GM19397 (cell line): Measurements from ENCODE around the gene SUPT4H1.
"Not testable (repeated sequence)": the region's sequence is repeated elsewhere in the genome, so short reads cannot be mapped to it uniquely, and the experiment has no call there.

Experiments used
- ATAC-seq: cut with Tn5 transposase; IDR thresholded peaks from one replicate; pipeline ENCODE4 v1.9.1; 2021; ENCODE audit warnings: mild to moderate bottlenecking, moderate library complexity; ENCODE audit not compliant: unreplicated experiment

The SUPT4H1 gene

GRCh38 chr17:58351831-58352595 is at the start of gene SUPT4H1:
Gene SUPT4H1 (minus strand): TSS chr17:58352201. CDS start chr17:58352135, 66 bp downstream.
- peak; percentile 95 for ATAC-seq

- no peak for ATAC-seq
Observed at GRCh38 chr17:58401287-58401686, 49.3 kb upstream of the SUPT4H1 start.

DNA sequence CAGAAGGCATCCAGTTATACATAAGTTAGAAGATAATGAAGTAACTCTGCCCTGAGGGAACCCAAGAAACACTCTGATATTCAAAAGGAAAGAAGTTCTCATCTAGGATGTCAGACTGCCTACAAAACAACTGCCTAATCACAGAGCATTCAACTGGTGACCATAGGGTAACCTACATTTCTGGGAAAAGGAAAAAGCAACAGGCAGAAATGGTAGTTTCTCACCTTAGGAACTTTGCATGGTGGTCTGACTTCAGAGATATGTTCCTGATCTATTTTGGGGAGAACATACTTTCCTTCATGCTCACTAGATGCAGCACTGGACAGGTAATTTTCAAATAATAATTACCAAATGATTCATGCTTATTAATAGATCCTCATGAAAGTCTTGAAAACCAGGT is 48.8 kb upstream of the SUPT4H1 start:
- ATAC-seq = no peak

- no peak for ATAC-seq
Observed at GRCh38 chr17:58399974-58400373, 48.0 kb upstream of the SUPT4H1 start.

DNA sequence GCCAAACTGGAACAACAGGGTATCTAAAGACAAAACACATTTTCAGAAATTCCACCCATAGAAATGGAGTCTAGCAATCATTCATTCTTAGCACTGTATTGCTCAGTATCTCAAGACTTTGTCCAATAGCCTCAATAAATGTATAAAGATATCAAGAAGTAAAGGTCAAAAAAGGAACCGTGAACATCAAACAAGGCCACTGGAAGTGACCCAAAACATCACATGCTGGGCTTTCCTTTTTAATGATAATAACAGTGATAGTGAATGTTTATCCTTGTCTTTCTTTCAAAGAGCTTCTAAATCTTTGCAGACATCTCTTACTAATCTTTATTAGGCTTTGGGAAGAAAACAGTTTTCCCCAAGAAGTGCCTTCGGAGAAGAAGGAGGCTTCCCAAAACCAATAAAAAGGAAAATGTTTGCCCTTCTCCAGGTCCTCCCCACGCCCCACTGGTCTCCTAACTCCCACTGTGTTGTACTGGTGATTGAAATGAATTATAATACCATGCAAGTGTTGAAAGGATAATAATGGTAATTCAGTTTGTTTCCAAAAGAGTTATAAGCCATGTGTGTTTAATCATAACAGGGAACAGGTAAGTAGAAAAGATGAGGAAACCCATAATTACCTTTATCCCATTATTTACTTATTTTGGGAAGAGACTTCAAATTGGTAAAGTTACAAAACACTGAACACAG is 46.7 kb upstream of the SUPT4H1 start:
- no peak for ATAC-seq

DNA sequence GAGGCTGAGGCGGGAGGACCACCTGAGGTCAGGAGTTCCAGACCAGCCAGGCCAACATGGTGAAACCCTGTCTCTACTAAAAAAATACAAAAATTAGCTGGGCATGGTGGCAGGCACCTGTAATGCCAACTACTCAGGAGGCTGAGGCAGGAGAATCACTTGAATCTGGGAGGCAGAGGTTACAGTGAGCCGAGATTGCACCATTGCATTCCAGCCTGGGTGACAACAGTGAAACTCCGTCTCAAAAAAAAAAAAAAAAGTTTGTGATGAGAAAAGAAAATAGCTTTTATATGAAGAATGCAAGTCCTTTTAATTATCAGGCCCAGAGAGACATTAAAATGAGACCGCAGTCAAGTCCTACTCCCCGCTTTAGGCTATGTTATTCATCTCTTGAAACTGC is 45.4 kb upstream of the SUPT4H1 start:
- ATAC-seq = not testable (repeated sequence)

- no peak for ATAC-seq
Observed at GRCh38 chr17:58396173-58396572, 44.2 kb upstream of the SUPT4H1 start.

GRCh38 chr17:58394534-58395223 is 42.7 kb upstream of the SUPT4H1 start:
- ATAC-seq = no peak

DNA sequence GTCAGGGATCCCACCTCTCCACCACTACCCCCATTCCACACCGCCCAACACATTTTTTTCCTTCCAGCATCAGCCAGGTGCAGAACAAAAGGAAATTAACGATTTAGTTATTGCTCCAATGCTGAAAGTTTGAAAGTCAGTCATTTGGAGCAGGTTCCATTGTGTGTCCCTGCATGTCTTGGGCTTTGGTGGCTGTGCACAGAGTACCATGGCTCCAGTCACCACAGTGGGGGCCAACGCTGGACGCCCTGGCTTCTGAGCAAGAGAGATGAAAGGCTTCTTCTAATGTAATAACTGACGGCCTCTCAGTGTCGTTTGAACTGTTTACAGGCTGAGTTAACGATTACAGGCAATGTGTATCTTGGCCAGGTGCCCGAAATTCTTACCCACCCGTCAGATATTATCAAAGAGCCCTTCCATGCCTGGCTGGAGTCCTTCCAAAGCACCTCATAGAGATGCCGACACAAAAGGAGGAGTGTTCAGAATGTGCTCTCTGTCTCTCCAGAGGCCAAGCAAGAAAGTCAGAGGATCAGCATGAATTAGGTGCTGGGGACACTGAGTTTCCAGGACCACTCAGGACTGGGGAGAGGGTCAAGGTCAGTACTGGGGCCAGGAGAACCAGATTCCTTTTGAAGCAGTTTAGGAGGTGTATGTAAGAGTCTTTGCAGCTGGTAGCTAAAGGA is 39.4 kb upstream of the SUPT4H1 start:
- ATAC-seq = no peak

GRCh38 chr17:58390884-58391283 is 38.9 kb upstream of the SUPT4H1 start:
- ATAC-seq = no peak

DNA sequence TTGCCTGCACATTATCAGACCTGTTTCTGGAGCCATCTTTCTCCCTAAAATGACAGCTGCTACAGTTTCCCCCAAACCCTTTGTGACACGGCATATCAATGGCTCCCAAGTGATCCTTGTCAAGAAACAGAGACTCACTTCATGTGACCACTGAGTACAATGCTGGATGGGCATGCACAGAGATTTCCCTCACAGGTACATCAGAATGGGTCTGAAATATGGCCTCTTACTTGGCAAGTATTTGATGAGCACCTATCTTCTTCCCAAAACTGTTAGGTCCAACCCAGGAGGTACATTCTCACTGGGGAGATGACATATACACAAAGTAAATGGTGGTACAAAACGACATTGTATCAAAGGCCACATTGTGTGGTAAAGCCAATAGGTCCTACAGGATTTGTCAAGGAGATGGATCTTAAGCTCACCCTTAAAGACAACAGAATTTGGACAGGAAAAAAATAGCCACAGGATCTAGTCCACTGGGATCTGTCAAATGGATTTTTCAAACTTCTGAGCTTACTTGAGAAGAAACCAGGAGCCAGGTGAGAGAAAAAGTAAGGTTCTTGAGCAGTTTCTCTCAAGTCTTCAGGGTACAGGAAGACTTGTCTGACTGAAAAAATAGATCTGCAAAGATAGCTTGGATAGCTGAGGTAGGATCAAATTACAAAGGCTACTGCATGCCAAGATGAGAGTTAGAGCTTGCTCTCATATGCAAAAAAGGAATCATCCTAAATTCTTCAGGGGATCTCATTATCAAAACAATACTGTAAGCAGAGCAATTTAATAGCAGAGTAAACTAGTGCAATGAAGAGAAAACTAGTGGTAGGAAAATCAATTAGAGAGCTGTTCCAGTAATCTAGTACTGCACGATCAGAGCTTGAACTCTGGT is 36.5 kb upstream of the SUPT4H1 start:
- ATAC-seq = no peak

DNA sequence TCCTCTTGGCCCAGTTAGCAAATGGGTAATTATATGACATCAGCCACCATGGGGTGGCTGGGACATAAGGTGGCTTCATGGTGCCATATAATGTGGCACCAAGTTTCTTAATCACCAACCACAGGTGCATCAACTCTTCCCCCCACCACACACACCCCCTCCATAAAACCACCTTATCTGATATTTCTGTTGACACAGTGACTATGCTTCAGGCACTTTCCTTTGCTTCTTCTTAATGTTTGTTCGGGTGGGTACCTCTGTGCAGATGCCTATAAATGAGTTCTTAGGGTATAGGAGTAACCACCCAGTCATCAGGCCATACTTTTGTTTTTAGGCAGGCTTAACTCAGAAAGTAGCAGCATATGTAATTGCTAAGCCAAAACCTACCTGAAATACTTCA is 35.8 kb upstream of the SUPT4H1 start:
- ATAC-seq = no peak

DNA sequence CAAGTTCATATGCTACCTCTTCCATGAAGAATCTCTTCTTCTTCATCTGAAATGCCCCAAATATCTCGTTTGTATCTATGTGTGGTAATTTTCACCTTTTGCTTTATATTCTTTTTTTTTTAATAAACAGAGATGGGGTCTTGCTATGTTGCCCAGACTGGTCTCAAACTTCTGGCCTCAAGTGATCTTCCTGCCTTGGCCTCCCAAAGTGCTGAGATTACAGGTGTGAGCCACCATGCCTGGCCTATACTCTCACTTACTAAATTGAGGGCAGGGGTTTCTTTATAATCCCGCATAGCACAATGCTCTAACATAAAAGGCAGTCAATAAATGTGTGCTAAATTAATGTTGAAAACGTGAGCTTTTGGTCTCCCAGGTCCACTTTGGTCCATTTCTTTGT is 34.7 kb upstream of the SUPT4H1 start:
- ATAC-seq = no peak

DNA sequence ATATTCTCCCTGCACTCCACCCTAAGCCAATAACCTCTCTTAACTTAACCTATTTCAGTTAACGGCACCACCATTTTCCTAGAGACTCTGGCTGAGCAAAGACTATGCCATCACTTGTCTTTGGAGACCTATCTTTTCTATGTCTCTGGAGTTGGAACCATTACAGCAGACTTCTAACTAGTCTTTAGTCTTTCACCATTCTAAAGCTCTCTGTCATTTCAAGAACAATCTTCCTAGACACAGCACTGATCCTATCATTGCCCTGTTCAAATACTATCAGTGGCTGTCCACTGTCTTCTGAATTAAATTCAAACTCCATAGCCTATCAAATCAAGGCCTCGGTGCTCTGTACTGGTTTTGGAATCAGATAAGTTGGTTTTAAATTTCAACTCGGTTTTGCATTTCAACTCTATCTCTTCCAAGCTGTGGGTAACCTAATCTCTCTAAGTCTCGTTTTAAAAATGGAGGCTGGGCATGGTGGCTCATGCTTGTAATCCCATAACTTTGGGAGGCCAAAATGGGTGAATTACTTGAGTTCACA is 33.4 kb upstream of the SUPT4H1 start:
- no peak for ATAC-seq

- no peak for ATAC-seq
Observed at GRCh38 chr17:58384897-58385296, 32.9 kb upstream of the SUPT4H1 start.

DNA sequence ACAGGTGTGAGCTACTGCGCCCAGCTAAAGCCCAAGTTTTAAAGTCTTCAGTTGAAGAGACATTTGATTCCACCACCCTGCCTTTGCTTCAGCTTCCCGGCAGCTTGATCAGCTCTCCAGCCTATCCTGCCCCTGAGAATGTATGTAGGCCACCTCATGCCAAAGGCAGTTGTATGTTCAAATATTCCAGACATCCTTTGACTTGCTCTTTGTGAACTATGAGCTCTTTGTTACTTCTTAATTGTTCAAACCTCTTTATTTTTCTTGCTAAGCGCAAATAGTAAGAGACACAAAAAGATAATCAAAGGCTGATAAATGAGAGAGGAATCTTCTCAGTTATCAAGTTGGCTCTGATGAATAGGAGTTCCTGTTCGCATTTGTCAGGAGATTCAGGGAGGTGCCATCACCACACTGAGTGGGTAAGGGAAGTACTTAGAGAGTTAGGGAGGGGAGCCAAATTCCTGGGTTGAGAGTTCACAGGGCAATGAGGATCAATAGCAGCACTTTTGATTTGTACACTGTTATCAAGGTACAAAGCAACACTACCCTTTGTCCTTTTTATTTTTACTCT is 32.0 kb upstream of the SUPT4H1 start:
- ATAC-seq = no peak

GRCh38 chr17:58382872-58383242 is 30.9 kb upstream of the SUPT4H1 start:
- no peak for ATAC-seq

GRCh38 chr17:58382108-58382871 is 30.3 kb upstream of the SUPT4H1 start:
- ATAC-seq = no peak
